Measurements from ENCODE around the gene ENAH.
A peak's percentile ranks its signal among the peaks of the same experiment; 100 is the strongest.

Gene ENAH

GRCh38 chr1:225578251-225578977 lies 74.5 kb downstream of the ENAH start:
- Histone ChIP-seq H3K4me3 (ENCODE audit: insufficient read depth in 1 of 2, low read depth in 1 of 2, low read length in 2 of 2) (no peak overlapping the region), H3K18ac (ENCODE audit: low read depth in 1 of 2, low read length in 2 of 2) (no peak overlapping the region), H3K79me1 (replicated peaks; ENCODE audit: low read length, poor library complexity, severe bottlenecking) (peaks cover 24% of the 10 kb centered on the region), H3K27ac (ENCODE audit: low read length, poor library complexity, severe bottlenecking) (no peak overlapping the region), H3K9me3 (ENCODE audit: control insufficient read depth, low read length) (no peaks in the 10 kb centered on the region), H2BK12ac (ENCODE audit: low read length in 2 of 2) (no peak overlapping the region), H4K8ac (ENCODE audit: low read length) (no peak overlapping the region), H2AFZ (ENCODE audit: low read depth, low read length) (no peak overlapping the region), H2BK120ac (ENCODE audit: low read depth, low read length) (no peak overlapping the region), H3K23ac (ENCODE audit: low read length in 2 of 2) (no peak overlapping the region), H3K14ac (ENCODE audit: low read length in 2 of 2) (no peak overlapping the region), H2AK5ac (ENCODE audit: low read length, severe bottlenecking) (no peak overlapping the region), H3K4ac (ENCODE audit: low read depth in 1 of 2, low read length in 2 of 2) (no peak overlapping the region), H3K4me1 (ENCODE audit: control insufficient read depth, insufficient read depth, low read depth, low read length) (peaks cover 4% of the 10 kb centered on the region), H3K27me3 (ENCODE audit: control insufficient read depth in 1 of 2, insufficient read depth in 1 of 2, low read length in 2 of 2) (no peaks in the 10 kb centered on the region), H3K4me2 (ENCODE audit: low read length, poor library complexity, severe bottlenecking) (no peak overlapping the region), H2BK15ac (ENCODE audit: low read depth, poor library complexity, severe bottlenecking) (no peak overlapping the region), H3K36me3 (ENCODE audit: control insufficient read depth in 1 of 2, insufficient read depth in 2 of 2, low read depth in 1 of 2, low read length in 2 of 2) (peaks cover 0 to 10% of the 10 kb centered on the region in 2 experiments), H4K91ac (ENCODE audit: low read length) (no peak overlapping the region), H2BK5ac (ENCODE audit: low read depth, low read length, poor library complexity, severe bottlenecking) (no peak overlapping the region), H3K9ac (ENCODE audit: low read length) (no peak overlapping the region)
- no CpG with 5 or more reads among the region's 3 CpGs for WGBS
- peak; percentile 33 for DNase-seq

GRCh38 chr1:225577241-225577640 lies 75.7 kb downstream of the ENAH start:
- Histone ChIP-seq H3K79me1 (replicated peaks; ENCODE audit: low read length, poor library complexity, severe bottlenecking) (peaks cover 24% of the 10 kb centered on the region), H3K4me2 (ENCODE audit: low read length, poor library complexity, severe bottlenecking) (no peak overlapping the region), H2BK120ac (ENCODE audit: low read depth, low read length) (no peak overlapping the region), H4K8ac (ENCODE audit: low read length) (no peak overlapping the region), H3K9ac (ENCODE audit: low read length) (no peak overlapping the region), H3K14ac (ENCODE audit: low read length in 2 of 2) (no peak overlapping the region), H3K36me3 (ENCODE audit: control insufficient read depth in 1 of 2, insufficient read depth in 2 of 2, low read depth in 1 of 2, low read length in 2 of 2) (peaks cover 0 to 4% of the 10 kb centered on the region in 2 experiments), H3K23ac (ENCODE audit: low read length in 2 of 2) (no peak overlapping the region), H3K4me1 (ENCODE audit: control insufficient read depth, insufficient read depth, low read depth, low read length) (peaks cover 4% of the 10 kb centered on the region), H2AFZ (ENCODE audit: low read depth, low read length) (no peak overlapping the region), H2BK15ac (ENCODE audit: low read depth, poor library complexity, severe bottlenecking) (no peak overlapping the region), H3K9me3 (ENCODE audit: control insufficient read depth, low read length) (no peaks in the 10 kb centered on the region), H2BK12ac (ENCODE audit: low read length in 2 of 2) (no peak overlapping the region), H3K4me3 (ENCODE audit: insufficient read depth in 1 of 2, low read depth in 1 of 2, low read length in 2 of 2) (no peak overlapping the region), H3K27ac (ENCODE audit: low read length, poor library complexity, severe bottlenecking) (no peak overlapping the region), H2AK5ac (ENCODE audit: low read length, severe bottlenecking) (no peak overlapping the region), H3K4ac (ENCODE audit: low read depth in 1 of 2, low read length in 2 of 2) (no peak overlapping the region), H4K91ac (ENCODE audit: low read length) (no peak overlapping the region), H3K18ac (ENCODE audit: low read depth in 1 of 2, low read length in 2 of 2) (no peak overlapping the region), H2BK5ac (ENCODE audit: low read depth, low read length, poor library complexity, severe bottlenecking) (no peak overlapping the region), H3K27me3 (ENCODE audit: control insufficient read depth in 1 of 2, insufficient read depth in 1 of 2, low read length in 2 of 2) (no peaks in the 10 kb centered on the region)
- peak; percentile 26 for DNase-seq
- WGBS: 46% methylated on average over 2 of the region's 2 CpGs

- Histone ChIP-seq H3K4me3 (ENCODE audit: insufficient read depth in 1 of 2, low read depth in 1 of 2, low read length in 2 of 2) (no peak overlapping the region), H2AK5ac (ENCODE audit: low read length, severe bottlenecking) (no peak overlapping the region), H4K8ac (ENCODE audit: low read length) (no peak overlapping the region), H2BK120ac (ENCODE audit: low read depth, low read length) (no peak overlapping the region), H3K4me1 (ENCODE audit: control insufficient read depth, insufficient read depth, low read depth, low read length) (peaks cover 2% of the 10 kb centered on the region), H3K4me2 (ENCODE audit: low read length, poor library complexity, severe bottlenecking) (no peak overlapping the region), H2BK12ac (ENCODE audit: low read length in 2 of 2) (no peak overlapping the region), H3K18ac (ENCODE audit: low read depth in 1 of 2, low read length in 2 of 2) (no peak overlapping the region), H2AFZ (ENCODE audit: low read depth, low read length) (no peak overlapping the region), H3K36me3 (ENCODE audit: control insufficient read depth in 1 of 2, insufficient read depth in 2 of 2, low read depth in 1 of 2, low read length in 2 of 2) (no peaks in the 10 kb centered on the region), H3K14ac (ENCODE audit: low read length in 2 of 2) (no peak overlapping the region), H3K4ac (ENCODE audit: low read depth in 1 of 2, low read length in 2 of 2) (no peak overlapping the region), H3K9ac (ENCODE audit: low read length) (no peak overlapping the region), H3K27me3 (ENCODE audit: control insufficient read depth in 1 of 2, insufficient read depth in 1 of 2, low read length in 2 of 2) (no peaks in the 10 kb centered on the region), H2BK5ac (ENCODE audit: low read depth, low read length, poor library complexity, severe bottlenecking) (no peak overlapping the region), H3K9me3 (ENCODE audit: control insufficient read depth, low read length) (no peaks in the 10 kb centered on the region), H3K23ac (ENCODE audit: low read length in 2 of 2) (no peak overlapping the region), H3K27ac (ENCODE audit: low read length, poor library complexity, severe bottlenecking) (no peak overlapping the region), H3K79me1 (replicated peaks; ENCODE audit: low read length, poor library complexity, severe bottlenecking) (peaks cover 27% of the 10 kb centered on the region), H2BK15ac (ENCODE audit: low read depth, poor library complexity, severe bottlenecking) (no peak overlapping the region), H4K91ac (ENCODE audit: low read length) (no peak overlapping the region)
- WGBS: no CpG with 5 or more reads among the region's 2 CpGs
- no peak for DNase-seq
These were observed 79.7 kb downstream of the ENAH start for GRCh38 chr1:225573216-225573615.

- 92% methylated on average over 1 of the region's 3 CpGs for WGBS
These were observed 80.5 kb downstream of the ENAH start for GRCh38 chr1:225572422-225572821.

More at GRCh38 chr1:225572422-225572821, 80.5 kb downstream of the ENAH start:
- peaks cover 29% of the 10 kb centered on the region for H3K79me1 ChIP-seq (replicated peaks; ENCODE audit: low read length, poor library complexity, severe bottlenecking)
- H3K4me3 ChIP-seq (ENCODE audit: insufficient read depth in 1 of 2, low read depth in 1 of 2, low read length in 2 of 2): no peak overlapping the region
- DNase-seq: peak; percentile 41
- H3K27ac ChIP-seq (ENCODE audit: low read length, poor library complexity, severe bottlenecking): no peak overlapping the region
- H3K4me2 ChIP-seq (ENCODE audit: low read length, poor library complexity, severe bottlenecking): no peak overlapping the region
- no peak overlapping the region for H2BK120ac ChIP-seq (ENCODE audit: low read depth, low read length)
- H3K36me3 ChIP-seq (ENCODE audit: control insufficient read depth in 1 of 2, insufficient read depth in 2 of 2, low read depth in 1 of 2, low read length in 2 of 2): no peaks in the 10 kb centered on the region
- H2BK5ac ChIP-seq (ENCODE audit: low read depth, low read length, poor library complexity, severe bottlenecking): no peak overlapping the region
- H3K4me1 ChIP-seq (ENCODE audit: control insufficient read depth, insufficient read depth, low read depth, low read length): no peaks in the 10 kb centered on the region
- no peak overlapping the region for H4K91ac ChIP-seq (ENCODE audit: low read length)
- no peak overlapping the region for H4K8ac ChIP-seq (ENCODE audit: low read length)
- H3K27me3 ChIP-seq (ENCODE audit: control insufficient read depth in 1 of 2, insufficient read depth in 1 of 2, low read length in 2 of 2): no peaks in the 10 kb centered on the region
- no peak overlapping the region for H3K23ac ChIP-seq (ENCODE audit: low read length in 2 of 2)
- no peak overlapping the region for H2BK12ac ChIP-seq (ENCODE audit: low read length in 2 of 2)
- no peak overlapping the region for H2AFZ ChIP-seq (ENCODE audit: low read depth, low read length)
- H3K14ac ChIP-seq (ENCODE audit: low read length in 2 of 2): no peak overlapping the region
- no peak overlapping the region for H3K4ac ChIP-seq (ENCODE audit: low read depth in 1 of 2, low read length in 2 of 2)
- no peak overlapping the region for H3K9ac ChIP-seq (ENCODE audit: low read length)
- H3K9me3 ChIP-seq (ENCODE audit: control insufficient read depth, low read length): no peaks in the 10 kb centered on the region
- no peak overlapping the region for H2BK15ac ChIP-seq (ENCODE audit: low read depth, poor library complexity, severe bottlenecking)
- H2AK5ac ChIP-seq (ENCODE audit: low read length, severe bottlenecking): no peak overlapping the region
- H3K18ac ChIP-seq (ENCODE audit: low read depth in 1 of 2, low read length in 2 of 2): no peak overlapping the region

All from mesenchymal stem cell (in vitro differentiated cells and primary cell).